K562 (cell line): Measurements from ENCODE around the gene HTR3E. TPM values are rescaled to one million over a fixed set of nuclear protein-coding genes. Genes with fewer than 3 reads are reported as not detected.

Source experiments
- ATAC-seq: fragments of 200-7000 bp; cut with Tn5 transposase; 3 replicates; pipeline ENCODE4 v1.9.1; 2020; ENCODE audit warnings: moderate library complexity
- BruUV-seq: library from RNA; stranded (reverse); fragments of 400-500 nt; replicated peaks from 2 replicates; lab custom pipeline; 2021; lab: Mats Ljungman, UMichigan
- CTCF ChIA-PET: fragments of 300-600 bp; formaldehyde crosslinking; extraction: SDS; loops from one replicate; lab custom pipeline; 2021; ENCODE audit warnings: low intra/inter-chr PET ratio; lab: Yijun Ruan, JAX
- POLR2A ChIA-PET: fragments of 300-600, 350-650 bp; sonication (Branson Sonifier 250); formaldehyde crosslinking; extraction: SDS; loops from one replicate; lab custom pipeline; 2021; ENCODE audit warnings: antibody characterized with exemption, inconsistent platforms; lab: Yijun Ruan, JAX
- DNase-seq, 4 experiments: peaks; one replicate each; pipeline versions ENCODE4 v3.0.0 to v3.0.0-alpha.2; 2011 to 2018; ENCODE audit warnings: low spot score in 3 of 4, mixed read lengths in 3 of 4; ENCODE audit errors: extremely low read depth in 1 of 4
- FAIRE-seq: peaks from 2 replicates; lab custom pipeline; 2011; peaks lifted over from hg19 to GRCh38; lab: Jason Lieb, UNC
- H2AFZ ChIP-seq: 2 replicates; pipeline ENCODE4 v1.6.0; 2011; ENCODE audit warnings: low read depth, low read length, control low read depth, inconsistent platforms
- H3K27ac ChIP-seq: fragments of 200-600 bp; 3 replicates; pipeline ENCODE4 v1.8.0; 2011; ENCODE audit warnings: low read depth, mild to moderate bottlenecking, control low read depth, inconsistent platforms, low read length, moderate library complexity, mixed read lengths; ENCODE audit errors: extremely low read depth
- H3K27me3 ChIP-seq, 2 experiments: fragments of 300-600 bp in 1 of 2; 2 replicates in 1 of 2; 3 replicates in 1 of 2; pipeline versions ENCODE4 v1.6.0 to v1.8.0; 2011; ENCODE audit warnings: inconsistent platforms in 2 of 2, low read length in 2 of 2, mild to moderate bottlenecking in 1 of 2, mixed read lengths in 1 of 2, moderate library complexity in 1 of 2; ENCODE audit not compliant: control insufficient read depth in 2 of 2, insufficient read depth in 2 of 2
- H3K36me3 ChIP-seq: fragments of 300-600 bp; 3 replicates; pipeline ENCODE4 v1.8.0; 2011; ENCODE audit warnings: mild to moderate bottlenecking, low read length, inconsistent platforms; ENCODE audit not compliant: control insufficient read depth, insufficient read depth
- H3K4me1 ChIP-seq, 2 experiments: fragments of 200-600 bp in 1 of 2; replicated peaks in 1 of 2; 2 replicates in 1 of 2; 3 replicates in 1 of 2; pipeline versions ENCODE4 v1.5.1 to v1.8.0; 2011; ENCODE audit warnings: inconsistent platforms in 2 of 2, low read length in 2 of 2, mild to moderate bottlenecking in 1 of 2, mixed read lengths in 1 of 2, moderate library complexity in 1 of 2; ENCODE audit not compliant: control insufficient read depth in 2 of 2, insufficient read depth in 2 of 2
- H3K4me2 ChIP-seq: 2 replicates; pipeline ENCODE4 v1.6.1; 2011; ENCODE audit warnings: low read length, control low read depth, inconsistent platforms, mixed read lengths; ENCODE audit not compliant: insufficient read depth
- H3K4me3 ChIP-seq: fragments of 200-600 bp; sonication (generic), shearing (Covaris generic); 2 replicates; pipeline ENCODE4 v1.5.1; 2016; ENCODE audit warnings: control low read depth, inconsistent platforms
- H3K79me2 ChIP-seq: fragments of 200-600 bp; 3 replicates; pipeline ENCODE4 v1.8.0; 2011; ENCODE audit warnings: low read length, inconsistent platforms; ENCODE audit not compliant: control insufficient read depth, insufficient read depth
- H3K9ac ChIP-seq, 2 experiments: 2 replicates each; pipeline versions ENCODE4 v1.6.0 to v1.6.1; 2011; ENCODE audit warnings: low read depth in 2 of 2, low read length in 2 of 2, control low read depth in 1 of 2, inconsistent platforms in 1 of 2, mild to moderate bottlenecking in 1 of 2, mixed read lengths in 1 of 2; ENCODE audit not compliant: insufficient read depth in 1 of 2
- H3K9me1 ChIP-seq: one replicate; pipeline ENCODE4 v1.6.0; 2011; ENCODE audit warnings: inconsistent platforms, mild to moderate bottlenecking, low read length, moderate library complexity; ENCODE audit not compliant: control insufficient read depth, insufficient read depth
- H3K9me3 ChIP-seq: replicated peaks from 2 replicates; pipeline ENCODE4 v1.5.1; 2011; ENCODE audit warnings: low read depth, low read length, inconsistent platforms; ENCODE audit not compliant: control insufficient read depth, insufficient read depth
- H4K20me1 ChIP-seq: replicated peaks from 2 replicates; pipeline ENCODE4 v1.6.1; 2011; ENCODE audit warnings: low read length, inconsistent platforms, mixed read lengths; ENCODE audit not compliant: control insufficient read depth, insufficient read depth
- CHD4 ChIP-seq: fragments of 200-600 bp; sonication (generic); IDR thresholded peaks from 3 replicates; pipeline ENCODE4 v1.6.1; 2012; ENCODE audit warnings: low read depth, mild to moderate bottlenecking, mixed read lengths, low read length, inconsistent platforms; ENCODE audit not compliant: insufficient read depth, insufficient replicate concordance, poor library complexity, severe bottlenecking
- CREBBP ChIP-seq: IDR thresholded peaks from one replicate; pipeline ENCODE4 v1.6.1; 2012; ENCODE audit warnings: low read depth, mild to moderate bottlenecking, control low read depth, inconsistent platforms, low read length
- RBM25 ChIP-seq: fragments of 200-400 bp; formaldehyde crosslinking; IDR thresholded peaks from 2 replicates; pipeline ENCODE4 v1.6.1; 2018; ENCODE audit warnings: low read length, low read depth, moderate library complexity; ENCODE audit not compliant: severe bottlenecking
- TRIM28 ChIP-seq: fragments of 450-650 bp; IDR thresholded peaks from 2 replicates; pipeline ENCODE4 v1.6.1; 2017
- WGBS: fragments of 100-300 bp; shearing (Covaris generic); methylation state at CpG from one replicate; pipeline ENCODE4 v1.1.6; 2016; ENCODE audit warnings: low coverage, mixed read lengths; ENCODE audit not compliant: insufficient coverage; ENCODE audit errors: missing lambda C conversion rate; 5-methylcytosine and 5-hydroxymethylcytosine counted together
- in situ Hi-C: fragments of 300-500 bp; cut with MboI; formaldehyde crosslinking; loops from 4 replicates; pipeline ENCODE4 v1.15.0; 2018; ENCODE audit warnings: inconsistent platforms, mixed read lengths
- intact Hi-C: fragments of 100-400 bp; cut with micrococcal nuclease; formaldehyde crosslinking; loops from 2 replicates; pipeline ENCODE4 v1.14.2; 2022
- polyA plus RNA-seq, 8 experiments: library from polyadenylated mRNA; depleted of rRNA in 4 of 8; stranded (reverse) in 5 of 8; unstranded in 3 of 8; fragments of >200 nt; fragmentation: Nextera tagmentation in 2 of 8; fragmentation: Illumina TruSeq in 1 of 8; extraction: Ambion mirVana in 2 of 8; extraction: Trizol in 1 of 8; gene quantifications; 2 replicates each; pipeline versions ENCODE4 v1.2.1 to v1.2.3, GENCODE V29; 2011 to 2014; ENCODE audit warnings: inconsistent platforms in 1 of 8, missing spikeins in 1 of 8
- total RNA-seq, 7 experiments: library from RNA; depleted of rRNA in 6 of 7; stranded (reverse); fragments of >200 nt in 6 of 7; fragmentation: Illumina TruSeq in 2 of 7; extraction: Trizol in 2 of 7; gene quantifications; 2 replicates each; pipeline versions ENCODE4 v1.2.1 to v1.2.3, GENCODE V29; 2011 to 2021; ENCODE audit warnings: low replicate concordance in 1 of 7
- TF ChIP-seq, protein P1 (sequence below): fragments of 250-450 bp; sonication (Bioruptor Pico); IDR thresholded peaks from 2 replicates; pipeline ENCODE4 v1.4.0; 2020; ENCODE audit warnings: mild to moderate bottlenecking, moderate library complexity, borderline replicate concordance
- TF ChIP-seq, protein P2 (sequence below): fragments of 250-450 bp; sonication (Bioruptor Pico); IDR thresholded peaks from 2 replicates; pipeline ENCODE4 v1.8.0; 2022; ENCODE audit warnings: inconsistent platforms
- TF ChIP-seq, protein P3 (sequence below): fragments of 450-650 bp; IDR thresholded peaks from 2 replicates; pipeline ENCODE4 v1.6.1; 2017; ENCODE audit warnings: antibody characterized with exemption, mild to moderate bottlenecking
- TF ChIP-seq, protein P4 (sequence below), 2 experiments: IDR thresholded peaks; 2 replicates each; pipeline ENCODE4 v1.6.1; 2012; ENCODE audit warnings: improper control_type of control experiment in 2 of 2, low read depth in 2 of 2, low read length in 2 of 2, borderline replicate concordance in 1 of 2

HTR3E gene
- total and polyA plus RNA-seq, 9 of the 15 experiments (the other 6 are each of a cell fraction or from before 2014, with no cell fraction given), result not detected

DNA sequence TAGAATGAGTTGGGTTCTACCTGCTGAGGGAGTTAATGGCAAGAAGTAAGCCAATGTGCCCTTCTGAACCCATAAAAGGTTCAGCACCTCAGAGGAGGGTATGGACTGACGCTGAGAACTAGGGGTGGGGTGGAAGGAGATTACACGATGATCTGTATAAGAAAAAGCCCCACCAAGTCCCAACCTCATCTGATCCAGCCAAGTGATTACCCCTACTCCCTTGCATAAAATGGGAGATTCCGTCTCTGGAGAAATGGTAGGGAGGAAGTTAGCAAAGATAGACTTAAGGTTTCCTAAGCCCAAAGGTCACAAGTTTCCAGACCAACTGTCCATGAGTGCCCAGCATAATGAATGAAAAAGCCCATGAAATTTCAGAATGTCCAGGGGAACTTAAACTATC, 51.2 kb downstream of the HTR3E start (continued):
- TF ChIP-seq, protein P1, sequence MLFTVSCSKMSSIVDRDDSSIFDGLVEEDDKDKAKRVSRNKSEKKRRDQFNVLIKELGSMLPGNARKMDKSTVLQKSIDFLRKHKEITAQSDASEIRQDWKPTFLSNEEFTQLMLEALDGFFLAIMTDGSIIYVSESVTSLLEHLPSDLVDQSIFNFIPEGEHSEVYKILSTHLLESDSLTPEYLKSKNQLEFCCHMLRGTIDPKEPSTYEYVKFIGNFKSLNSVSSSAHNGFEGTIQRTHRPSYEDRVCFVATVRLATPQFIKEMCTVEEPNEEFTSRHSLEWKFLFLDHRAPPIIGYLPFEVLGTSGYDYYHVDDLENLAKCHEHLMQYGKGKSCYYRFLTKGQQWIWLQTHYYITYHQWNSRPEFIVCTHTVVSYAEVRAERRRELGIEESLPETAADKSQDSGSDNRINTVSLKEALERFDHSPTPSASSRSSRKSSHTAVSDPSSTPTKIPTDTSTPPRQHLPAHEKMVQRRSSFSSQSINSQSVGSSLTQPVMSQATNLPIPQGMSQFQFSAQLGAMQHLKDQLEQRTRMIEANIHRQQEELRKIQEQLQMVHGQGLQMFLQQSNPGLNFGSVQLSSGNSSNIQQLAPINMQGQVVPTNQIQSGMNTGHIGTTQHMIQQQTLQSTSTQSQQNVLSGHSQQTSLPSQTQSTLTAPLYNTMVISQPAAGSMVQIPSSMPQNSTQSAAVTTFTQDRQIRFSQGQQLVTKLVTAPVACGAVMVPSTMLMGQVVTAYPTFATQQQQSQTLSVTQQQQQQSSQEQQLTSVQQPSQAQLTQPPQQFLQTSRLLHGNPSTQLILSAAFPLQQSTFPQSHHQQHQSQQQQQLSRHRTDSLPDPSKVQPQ (CRISPR knock-in tag), result no peak
- TF ChIP-seq, all 486 proteins: peak for 2

DNA sequence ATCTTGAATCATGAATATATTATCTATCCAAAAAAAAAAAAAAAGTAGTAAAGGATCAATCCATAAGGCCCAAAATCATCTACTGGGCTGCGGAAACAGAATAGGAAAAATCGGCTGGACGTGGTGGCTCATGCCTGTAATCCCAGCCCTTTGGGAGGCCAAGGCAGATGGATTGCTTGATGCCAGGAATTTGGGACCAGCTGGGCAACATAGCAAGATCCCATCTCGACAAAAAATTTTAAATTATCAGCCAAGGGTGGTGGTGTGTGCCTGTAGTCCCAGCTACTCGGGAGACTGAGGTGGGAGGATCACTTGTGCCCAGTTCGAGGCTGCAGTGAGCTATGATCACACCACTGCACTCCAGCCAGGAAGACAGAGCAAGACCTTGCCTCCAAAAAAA, 52.3 kb downstream of the HTR3E start:
- Histone ChIP-seq H3K9me3 (no peaks in the 10 kb centered on the region), H3K79me2 (no peaks in the 10 kb centered on the region), H3K4me3 (no peak overlapping the region), H4K20me1 (no peaks in the 10 kb centered on the region), H3K4me2 (no peak overlapping the region), H2AFZ (peak overlapping the region; percentile 57; the same call in 1 of the 2 replicates), H3K27ac (no peak overlapping the region), H3K36me3 (peaks cover 20% of the 10 kb centered on the region), H3K27me3 (no peaks in the 10 kb centered on the region), H3K9ac (no peak overlapping the region), H3K9me1 (no peaks in the 10 kb centered on the region), H3K4me1 (peaks cover 3 to 5% of the 10 kb centered on the region in 2 experiments; a peak in 2 of 5 replicates)
- BruUV-seq, result no TSS peak
- ChIA-PET POLR2A (interaction anchor here (0.6 to 0.8 kb wide), 2 partner anchors 25 to 180 kb away, joined by 3 read pairs; no protein-coding TSS in a partner anchor), CTCF (no interaction called here)
- DNase-seq (no peak), ATAC-seq (no peak), FAIRE-seq (no peak)
- in situ Hi-C loops, result no loop called here
- WGBS, result 59% methylated on average over 6 of the region's 6 CpGs
- intact Hi-C loops, result loop anchor here (5.0 kb wide), 1 partner anchor 93 kb away; no protein-coding TSS in a partner anchor
- TF ChIP-seq, protein P2, sequence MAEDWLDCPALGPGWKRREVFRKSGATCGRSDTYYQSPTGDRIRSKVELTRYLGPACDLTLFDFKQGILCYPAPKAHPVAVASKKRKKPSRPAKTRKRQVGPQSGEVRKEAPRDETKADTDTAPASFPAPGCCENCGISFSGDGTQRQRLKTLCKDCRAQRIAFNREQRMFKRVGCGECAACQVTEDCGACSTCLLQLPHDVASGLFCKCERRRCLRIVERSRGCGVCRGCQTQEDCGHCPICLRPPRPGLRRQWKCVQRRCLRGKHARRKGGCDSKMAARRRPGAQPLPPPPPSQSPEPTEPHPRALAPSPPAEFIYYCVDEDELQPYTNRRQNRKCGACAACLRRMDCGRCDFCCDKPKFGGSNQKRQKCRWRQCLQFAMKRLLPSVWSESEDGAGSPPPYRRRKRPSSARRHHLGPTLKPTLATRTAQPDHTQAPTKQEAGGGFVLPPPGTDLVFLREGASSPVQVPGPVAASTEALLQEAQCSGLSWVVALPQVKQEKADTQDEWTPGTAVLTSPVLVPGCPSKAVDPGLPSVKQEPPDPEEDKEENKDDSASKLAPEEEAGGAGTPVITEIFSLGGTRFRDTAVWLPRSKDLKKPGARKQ (CRISPR knock-in tag), result no peak
- TF ChIP-seq CREBBP, result no peak
- TF ChIP-seq, protein P3, sequence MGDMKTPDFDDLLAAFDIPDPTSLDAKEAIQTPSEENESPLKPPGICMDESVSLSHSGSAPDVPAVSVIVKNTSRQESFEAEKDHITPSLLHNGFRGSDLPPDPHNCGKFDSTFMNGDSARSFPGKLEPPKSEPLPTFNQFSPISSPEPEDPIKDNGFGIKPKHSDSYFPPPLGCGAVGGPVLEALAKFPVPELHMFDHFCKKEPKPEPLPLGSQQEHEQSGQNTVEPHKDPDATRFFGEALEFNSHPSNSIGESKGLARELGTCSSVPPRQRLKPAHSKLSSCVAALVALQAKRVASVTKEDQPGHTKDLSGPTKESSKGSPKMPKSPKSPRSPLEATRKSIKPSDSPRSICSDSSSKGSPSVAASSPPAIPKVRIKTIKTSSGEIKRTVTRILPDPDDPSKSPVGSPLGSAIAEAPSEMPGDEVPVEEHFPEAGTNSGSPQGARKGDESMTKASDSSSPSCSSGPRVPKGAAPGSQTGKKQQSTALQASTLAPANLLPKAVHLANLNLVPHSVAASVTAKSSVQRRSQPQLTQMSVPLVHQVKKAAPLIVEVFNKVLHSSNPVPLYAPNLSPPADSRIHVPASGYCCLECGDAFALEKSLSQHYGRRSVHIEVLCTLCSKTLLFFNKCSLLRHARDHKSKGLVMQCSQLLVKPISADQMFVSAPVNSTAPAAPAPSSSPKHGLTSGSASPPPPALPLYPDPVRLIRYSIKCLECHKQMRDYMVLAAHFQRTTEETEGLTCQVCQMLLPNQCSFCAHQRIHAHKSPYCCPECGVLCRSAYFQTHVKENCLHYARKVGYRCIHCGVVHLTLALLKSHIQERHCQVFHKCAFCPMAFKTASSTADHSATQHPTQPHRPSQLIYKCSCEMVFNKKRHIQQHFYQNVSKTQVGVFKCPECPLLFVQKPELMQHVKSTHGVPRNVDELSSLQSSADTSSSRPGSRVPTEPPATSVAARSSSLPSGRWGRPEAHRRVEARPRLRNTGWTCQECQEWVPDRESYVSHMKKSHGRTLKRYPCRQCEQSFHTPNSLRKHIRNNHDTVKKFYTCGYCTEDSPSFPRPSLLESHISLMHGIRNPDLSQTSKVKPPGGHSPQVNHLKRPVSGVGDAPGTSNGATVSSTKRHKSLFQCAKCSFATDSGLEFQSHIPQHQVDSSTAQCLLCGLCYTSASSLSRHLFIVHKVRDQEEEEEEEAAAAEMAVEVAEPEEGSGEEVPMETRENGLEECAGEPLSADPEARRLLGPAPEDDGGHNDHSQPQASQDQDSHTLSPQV, result no peak
- peak; percentile 31 for TF ChIP-seq RBM25
- no peak for TF ChIP-seq CHD4
- no peak for TF ChIP-seq TRIM28
- TF ChIP-seq, protein P4, sequence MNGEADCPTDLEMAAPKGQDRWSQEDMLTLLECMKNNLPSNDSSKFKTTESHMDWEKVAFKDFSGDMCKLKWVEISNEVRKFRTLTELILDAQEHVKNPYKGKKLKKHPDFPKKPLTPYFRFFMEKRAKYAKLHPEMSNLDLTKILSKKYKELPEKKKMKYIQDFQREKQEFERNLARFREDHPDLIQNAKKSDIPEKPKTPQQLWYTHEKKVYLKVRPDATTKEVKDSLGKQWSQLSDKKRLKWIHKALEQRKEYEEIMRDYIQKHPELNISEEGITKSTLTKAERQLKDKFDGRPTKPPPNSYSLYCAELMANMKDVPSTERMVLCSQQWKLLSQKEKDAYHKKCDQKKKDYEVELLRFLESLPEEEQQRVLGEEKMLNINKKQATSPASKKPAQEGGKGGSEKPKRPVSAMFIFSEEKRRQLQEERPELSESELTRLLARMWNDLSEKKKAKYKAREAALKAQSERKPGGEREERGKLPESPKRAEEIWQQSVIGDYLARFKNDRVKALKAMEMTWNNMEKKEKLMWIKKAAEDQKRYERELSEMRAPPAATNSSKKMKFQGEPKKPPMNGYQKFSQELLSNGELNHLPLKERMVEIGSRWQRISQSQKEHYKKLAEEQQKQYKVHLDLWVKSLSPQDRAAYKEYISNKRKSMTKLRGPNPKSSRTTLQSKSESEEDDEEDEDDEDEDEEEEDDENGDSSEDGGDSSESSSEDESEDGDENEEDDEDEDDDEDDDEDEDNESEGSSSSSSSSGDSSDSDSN (IDR thresholded peaks at IDR 0.05; ENCODE audit: borderline replicate concordance in 1 of 2, low read depth in 2 of 2, low read length in 2 of 2), result no peak
